HuH-7.5 (cell line): Measurements from ENCODE around the gene DAZAP1.
A peak's percentile ranks its signal among the peaks of the same experiment; 100 is the strongest.
"Not testable (repeated sequence)": the region's sequence is repeated elsewhere in the genome, so short reads cannot be mapped to it uniquely, and the experiment has no call there.

ENCODE experiments used
- DNase-seq: peaks from one replicate; pipeline ENCODE4 v3.0.0; 2011; ENCODE audit warnings: low spot score

DAZAP1 gene

GRCh38 chr19:1426736-1427135 lies 19.4 kb downstream of the DAZAP1 start:
- no peak for DNase-seq

- DNase-seq: no peak
Measured at GRCh38 chr19:1427221-1427920, 20.0 kb downstream of the DAZAP1 start.

GRCh38 chr19:1428738-1429391 lies 21.5 kb downstream of the DAZAP1 start:
- no peak for DNase-seq

DNA sequence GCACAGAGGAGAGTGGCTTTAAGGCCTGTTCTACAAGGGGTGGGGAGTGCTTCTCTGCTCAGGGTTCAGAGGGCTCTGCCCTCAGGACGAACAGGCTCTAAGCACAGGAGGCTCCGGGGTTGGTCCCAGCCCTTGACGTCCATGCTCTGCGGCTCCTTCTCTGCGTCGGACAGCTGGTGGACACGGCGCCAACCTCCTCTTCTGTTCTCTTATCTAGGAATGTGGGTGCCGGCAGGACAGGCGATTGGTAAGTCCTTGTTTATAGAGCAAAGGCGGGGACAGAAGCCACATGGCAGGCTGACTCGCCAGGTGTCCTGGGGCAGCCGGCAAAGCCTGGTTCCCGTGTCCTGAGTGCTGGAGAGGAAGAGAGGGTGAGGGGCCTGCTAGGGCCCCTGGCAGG lies 22.4 kb downstream of the DAZAP1 start:
- no peak for DNase-seq

GRCh38 chr19:1430246-1430645 lies 22.9 kb downstream of the DAZAP1 start:
- no peak for DNase-seq

DNA sequence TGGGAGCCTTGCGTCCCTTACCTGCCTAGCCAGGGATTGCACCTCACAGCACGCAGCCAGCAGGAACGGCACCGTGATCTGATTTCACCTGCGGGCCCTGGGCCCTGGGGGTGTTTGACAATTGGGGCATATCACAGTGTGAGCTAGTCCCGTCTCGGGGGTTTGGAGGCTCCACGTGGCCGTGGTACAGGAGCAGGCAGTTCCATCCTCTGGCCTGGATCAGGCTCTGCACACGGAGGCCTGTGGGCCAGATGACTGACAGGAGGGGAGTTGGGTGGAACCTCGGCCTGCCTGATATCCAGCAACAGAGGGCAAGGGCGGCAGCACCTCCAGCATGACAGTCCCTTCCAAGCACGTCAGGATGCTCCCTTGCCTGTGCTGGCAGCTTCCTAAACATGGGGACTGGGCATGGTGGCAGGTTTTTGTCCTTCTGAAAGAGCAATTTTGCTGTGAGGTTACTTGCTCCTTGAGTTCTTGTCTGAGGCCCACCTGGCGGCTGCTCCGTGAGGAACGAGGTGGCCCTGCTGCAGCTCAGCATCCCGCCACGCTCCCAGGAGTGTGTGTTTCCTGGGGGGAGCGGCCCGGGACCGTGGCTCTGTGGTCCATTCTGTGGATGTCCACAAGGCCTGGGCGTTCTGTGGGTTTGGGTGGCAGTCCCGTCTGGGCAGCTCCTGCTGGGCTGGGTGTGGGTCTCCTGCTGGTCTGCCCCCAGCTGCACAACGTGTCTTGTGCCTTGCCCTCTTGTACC lies 24.5 kb downstream of the DAZAP1 start:
- no peak for DNase-seq

DNA sequence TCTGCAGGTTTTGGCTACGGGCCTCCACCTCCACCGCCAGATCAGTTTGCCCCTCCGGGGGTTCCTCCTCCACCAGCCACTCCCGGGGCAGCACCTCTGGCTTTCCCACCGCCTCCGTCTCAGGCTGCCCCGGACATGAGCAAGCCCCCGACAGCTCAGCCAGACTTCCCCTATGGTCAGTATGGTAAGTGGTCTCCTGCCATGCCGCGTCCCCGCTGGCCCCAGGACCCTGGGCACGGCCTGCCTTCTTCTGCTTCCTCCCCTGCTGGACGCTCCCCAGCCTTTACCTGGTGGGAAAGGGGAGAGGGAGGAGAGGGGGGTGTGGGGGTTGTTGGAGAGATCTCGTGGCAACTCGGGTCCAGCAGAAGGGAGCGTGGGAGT lies 25.1 kb downstream of the DAZAP1 start:
- DNase-seq: no peak

DNA sequence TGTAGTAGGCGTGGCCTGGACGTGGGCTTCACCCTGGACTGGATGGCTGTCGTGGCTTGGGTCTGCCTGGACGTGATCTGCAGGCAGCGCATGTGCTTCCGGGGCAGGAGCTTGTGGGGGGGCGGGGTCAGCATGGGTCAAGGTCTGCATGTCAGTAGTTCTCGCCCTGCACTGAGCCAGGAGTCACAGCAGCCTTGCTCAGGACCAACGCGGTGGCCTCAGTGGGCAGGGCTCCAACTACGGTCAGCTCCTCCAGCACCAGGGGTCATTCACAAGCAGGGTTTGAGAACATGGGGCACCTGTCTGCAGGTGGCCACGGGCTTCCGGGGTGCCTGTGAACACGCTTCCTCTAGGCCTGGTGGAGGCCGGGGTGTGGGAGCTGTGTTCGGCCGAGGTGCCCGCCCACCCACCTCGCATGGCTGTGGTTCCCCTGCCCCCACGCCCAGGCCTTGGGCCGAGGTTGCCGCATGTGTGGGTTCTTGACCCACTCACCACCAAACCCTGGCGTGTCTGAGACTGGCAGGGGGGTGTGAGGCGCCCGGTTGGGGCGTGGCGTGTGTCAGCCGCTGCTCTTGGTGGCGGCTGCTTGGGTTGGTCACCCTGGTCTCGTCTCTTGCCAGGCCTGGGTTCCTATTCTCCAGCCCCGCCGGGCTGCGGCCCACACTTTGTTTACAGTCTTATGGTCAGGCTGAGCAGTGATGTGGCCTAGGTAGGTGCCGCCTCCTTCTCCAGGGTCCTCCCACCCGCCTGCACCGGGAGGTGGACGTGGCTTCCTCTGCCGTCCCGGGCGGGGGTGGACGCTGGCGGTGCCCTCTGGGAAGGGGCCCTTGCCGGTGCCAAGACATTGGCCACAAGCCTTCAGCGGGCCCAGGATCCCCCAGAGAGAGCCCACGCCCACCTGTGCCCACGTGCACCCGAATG lies 26.0 kb downstream of the DAZAP1 start:
- DNase-seq: no peak

- DNase-seq: no peak
Measured at GRCh38 chr19:1434040-1434366, 26.6 kb downstream of the DAZAP1 start.

DNA sequence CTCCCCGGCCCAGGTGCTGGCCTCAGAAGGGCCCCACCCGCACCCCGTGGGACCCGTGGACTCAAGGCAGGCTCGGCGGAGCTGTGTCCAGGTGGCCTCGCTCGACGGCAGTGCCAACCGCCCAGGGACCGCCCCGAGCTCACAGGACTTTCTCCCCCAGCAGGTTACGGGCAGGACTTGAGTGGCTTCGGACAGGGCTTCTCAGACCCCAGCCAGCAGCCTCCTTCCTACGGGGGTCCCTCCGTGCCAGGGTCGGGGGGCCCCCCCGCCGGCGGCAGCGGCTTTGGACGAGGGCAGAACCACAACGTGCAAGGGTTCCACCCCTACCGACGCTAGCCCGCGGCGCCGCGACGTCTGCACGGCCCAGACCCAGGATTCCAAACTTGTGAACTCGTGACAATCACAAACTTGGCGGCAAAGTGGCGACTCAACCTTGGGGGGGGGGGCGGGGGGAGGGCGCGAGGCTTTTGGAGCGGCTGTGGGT lies 27.2 kb downstream of the DAZAP1 start:
- no peak for DNase-seq

DNA sequence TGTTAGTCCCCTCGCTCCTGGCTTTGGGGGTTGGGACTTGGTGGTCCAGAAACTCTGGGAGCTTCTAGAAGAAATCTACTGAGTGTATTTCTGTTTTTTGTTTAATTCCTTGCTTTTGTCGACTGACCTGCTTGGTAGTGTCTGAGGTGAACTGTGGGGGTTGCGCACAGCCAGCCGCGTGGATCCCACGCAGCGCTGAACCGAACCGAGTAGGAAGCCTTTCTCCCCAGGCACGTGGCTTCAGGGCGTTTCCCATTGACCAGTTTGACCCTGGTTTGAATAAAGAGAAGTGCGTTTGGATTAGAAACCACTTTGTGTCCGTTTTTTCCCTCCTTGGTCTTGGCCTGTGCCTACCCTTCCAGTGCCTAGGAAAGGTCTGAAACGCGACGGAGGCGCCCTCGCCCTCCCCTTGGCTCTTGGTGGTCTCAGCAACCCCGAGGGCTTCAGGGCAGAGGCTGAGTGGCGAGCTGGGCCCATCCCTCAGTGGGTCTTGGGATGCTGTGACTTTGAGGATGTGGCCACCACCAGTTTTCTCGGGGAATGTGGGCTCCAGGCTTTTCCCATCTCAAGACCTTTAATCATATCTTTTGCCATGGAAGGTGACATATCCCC lies 28.1 kb downstream of the DAZAP1 start:
- DNase-seq: no peak

DNA sequence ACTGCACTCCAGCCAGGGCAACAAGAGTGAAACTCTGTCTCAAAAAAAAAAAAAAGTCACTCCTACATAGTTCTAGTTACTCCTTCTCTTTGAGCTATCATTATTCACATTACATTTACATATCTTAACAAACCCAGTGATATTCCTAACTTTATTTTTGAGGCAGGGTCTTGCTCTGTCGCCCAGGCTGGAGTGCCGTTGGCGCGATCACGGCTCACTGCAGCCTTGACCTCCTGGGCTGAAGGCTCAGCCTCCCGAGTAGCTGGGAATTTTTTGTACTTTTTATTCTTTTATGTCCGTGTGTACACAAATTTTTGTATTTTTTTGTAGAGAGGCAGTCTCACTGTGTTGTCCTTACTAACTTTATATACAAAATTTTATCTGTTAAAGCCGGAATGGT lies 30.2 kb downstream of the DAZAP1 start:
- DNase-seq: no peak

- DNase-seq: peak; percentile 96
Measured at GRCh38 chr19:1438035-1438932, 30.9 kb downstream of the DAZAP1 start, which contains the start of gene RPS15. Gene RPS15 (plus strand): TSS chr19:1438396. CDS start chr19:1438426, 30 bp downstream.

DNA sequence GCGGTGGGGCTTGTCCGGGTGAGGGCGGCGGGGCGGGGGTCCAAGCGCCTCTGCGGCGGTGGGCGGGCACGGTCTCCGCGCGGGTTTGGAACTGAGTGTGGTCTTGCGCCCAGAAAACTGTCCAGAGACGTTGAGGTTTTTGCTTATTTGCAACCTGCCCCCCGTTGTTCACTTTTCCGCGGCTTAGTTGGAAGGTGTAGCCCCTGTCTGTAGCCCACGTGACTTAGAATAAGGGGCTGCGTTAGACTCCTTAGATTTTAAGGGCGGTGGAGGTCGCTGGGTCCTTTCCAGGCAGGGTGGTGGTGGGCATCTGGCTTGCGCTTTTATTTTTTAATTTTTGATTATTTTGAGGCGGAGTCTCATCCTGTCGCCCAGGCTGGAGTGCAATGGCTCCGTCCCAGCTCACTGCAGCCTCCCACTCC lies 31.6 kb downstream of the DAZAP1 start:
- no peak for DNase-seq

DNA sequence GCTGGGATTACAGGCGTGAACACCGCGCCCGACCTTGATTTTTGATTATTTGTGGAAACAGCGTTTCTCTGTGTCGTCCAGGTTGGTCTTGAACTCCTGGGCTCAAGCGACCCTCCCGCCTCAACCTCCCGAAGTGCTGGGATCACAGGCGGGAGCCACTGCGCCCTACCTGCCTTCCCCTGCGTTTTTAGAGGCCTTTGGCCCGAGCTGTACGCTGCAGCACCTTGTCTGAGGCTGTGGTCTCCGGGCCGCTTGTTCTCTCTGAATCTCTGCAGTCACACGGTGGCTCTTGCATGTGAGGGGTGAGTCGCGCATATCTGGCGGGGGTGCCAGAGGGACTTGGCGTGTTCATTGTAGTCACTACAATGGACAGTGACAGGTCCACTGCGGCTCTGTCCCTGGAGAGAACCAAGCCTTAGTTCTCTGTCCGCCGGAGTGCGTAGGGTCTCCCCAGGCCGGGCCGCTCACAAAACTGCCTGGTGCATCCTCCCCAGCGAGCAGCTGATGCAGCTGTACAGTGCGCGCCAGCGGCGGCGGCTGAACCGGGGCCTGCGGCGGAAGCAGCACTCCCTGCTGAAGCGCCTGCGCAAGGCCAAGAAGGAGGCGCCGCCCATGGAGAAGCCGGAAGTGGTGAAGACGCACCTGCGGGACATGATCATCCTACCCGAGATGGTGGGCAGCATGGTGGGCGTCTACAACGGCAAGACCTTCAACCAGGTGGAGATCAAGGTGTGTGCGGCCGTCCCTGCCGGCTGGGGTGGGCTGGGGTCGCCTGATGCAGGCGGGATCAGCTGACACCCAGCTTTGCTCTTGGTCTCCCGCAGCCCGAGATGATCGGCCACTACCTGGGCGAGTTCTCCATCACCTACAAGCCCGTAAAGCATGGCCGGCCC lies 32.4 kb downstream of the DAZAP1 start:
- not testable (repeated sequence) for DNase-seq

GRCh38 chr19:1440418-1440801 lies 33.0 kb downstream of the DAZAP1 start:
- no peak for DNase-seq

GRCh38 chr19:1441022-1441426 lies 33.6 kb downstream of the DAZAP1 start:
- no peak for DNase-seq

GRCh38 chr19:1441677-1442438 lies 34.5 kb downstream of the DAZAP1 start:
- DNase-seq: no peak
